GM18868 (cell line): ENCODE measurements around the gene FITM2.

Source experiments
- ATAC-seq: cut with Tn5 transposase; IDR thresholded peaks from one replicate; pipeline ENCODE4 v1.9.1; 2021; ENCODE audit warnings: mild to moderate bottlenecking, moderate library complexity; ENCODE audit not compliant: unreplicated experiment

Gene FITM2

GRCh38 chr20:44284032-44284431 is 27.0 kb downstream of the FITM2 start:
- ATAC-seq = no peak

- ATAC-seq = no peak
Measured at GRCh38 chr20:44282192-44282591, 28.8 kb downstream of the FITM2 start.

GRCh38 chr20:44280387-44280786 is 30.6 kb downstream of the FITM2 start:
- ATAC-seq = no peak

GRCh38 chr20:44279228-44279627 is 31.8 kb downstream of the FITM2 start:
- ATAC-seq = no peak

GRCh38 chr20:44274303-44275017 is 36.5 kb downstream of the FITM2 start:
- no peak for ATAC-seq

GRCh38 chr20:44273231-44274215 is 37.5 kb downstream of the FITM2 start:
- ATAC-seq = no peak

GRCh38 chr20:44271915-44272663 is 38.9 kb downstream of the FITM2 start:
- ATAC-seq = no peak

- ATAC-seq = no peak
Measured at GRCh38 chr20:44268802-44269201, 42.2 kb downstream of the FITM2 start.

GRCh38 chr20:44264287-44264686 is 46.7 kb downstream of the FITM2 start:
- ATAC-seq = no peak

- no peak for ATAC-seq
Measured at GRCh38 chr20:44258226-44258890, 52.6 kb downstream of the FITM2 start.

GRCh38 chr20:44256961-44257360 is 54.0 kb downstream of the FITM2 start:
- ATAC-seq = no peak

GRCh38 chr20:44255942-44256341 is 55.1 kb downstream of the FITM2 start:
- ATAC-seq = no peak

GRCh38 chr20:44254073-44254472 is 56.9 kb downstream of the FITM2 start:
- no peak for ATAC-seq

- no peak for ATAC-seq
Measured at GRCh38 chr20:44253528-44253927, 57.5 kb downstream of the FITM2 start.
